Effector memory CD8-positive, alpha-beta T cell (primary cell): ENCODE measurements around the gene CRTAP.
A peak's percentile ranks its signal among the peaks of the same experiment; 100 is the strongest.
"Not testable (repeated sequence)": the region's sequence is repeated elsewhere in the genome, so short reads cannot be mapped to it uniquely, and the experiment has no call there.

Experiments
- ATAC-seq: fragments of 150-1000 bp; cut with Tn5 transposase; replicated peaks from 2 replicates; pipeline ENCODE4 v1.10.0; 2021; ENCODE audit warnings: mild to moderate bottlenecking, moderate library complexity
- DNase-seq, 3 experiments: peaks; one replicate each; pipeline ENCODE4 v3.0.0; 2021
- H3K27ac Mint-ChIP-seq, 2 donors: one replicate each; pipeline ENCODE4 v1.8.0; 2022; ENCODE audit warnings: mild to moderate bottlenecking in 2 of 2, mixed read lengths in 2 of 2, moderate library complexity in 2 of 2
- H3K27me3 Mint-ChIP-seq, 2 donors: one replicate each; pipeline ENCODE4 v1.8.0; 2022; ENCODE audit warnings: mixed read lengths in 2 of 2
- H3K36me3 Mint-ChIP-seq: one replicate; pipeline ENCODE4 v1.8.0; 2022; ENCODE audit warnings: mild to moderate bottlenecking, moderate library complexity, mixed read lengths; ENCODE audit not compliant: insufficient read depth
- H3K4me1 Mint-ChIP-seq, 2 donors: one replicate each; pipeline ENCODE4 v1.8.0; 2022; ENCODE audit warnings: low read depth in 2 of 2, mixed read lengths in 2 of 2
- H3K4me3 Mint-ChIP-seq, 2 donors: one replicate each; pipeline ENCODE4 v1.8.0; 2022; ENCODE audit warnings: mild to moderate bottlenecking in 2 of 2, mixed read lengths in 2 of 2, moderate library complexity in 2 of 2
- H3K9me3 Mint-ChIP-seq, 2 donors: one replicate each; pipeline ENCODE4 v1.8.0; 2022; ENCODE audit warnings: mixed read lengths in 2 of 2
- total RNA-seq, 9 experiments: gene quantifications; one replicate each; lab custom pipeline; 2026; lab: John Stamatoyannopoulos, UW

CRTAP gene
- 11.9 to 84.9 (median 41.7) reads per million in 9 experiments for total RNA-seq

- Mint-ChIP-seq H3K36me3 (peaks cover 10% of the 10 kb centered on the region), H3K27ac (peak within 1 kb of the TSS; percentile 83 to 84), H3K4me1 (peaks cover 30 to 36% of the 10 kb centered on the region in 2 donors), H3K27me3 (no peaks in the 10 kb centered on the region), H3K4me3 (peak within 1 kb of the TSS; percentile 86 to 89), H3K9me3 (no peaks in the 10 kb centered on the region)
- DNase-seq = peak; percentile 83 to 86 (median 85)
- ATAC-seq = peak; percentile 88
Observed at GRCh38 chr3:33113772-33114621, at the start of gene CRTAP. Gene CRTAP (plus strand): TSS chr3:33114014. CDS start chr3:33114078, 64 bp downstream.

- H3K9me3 Mint-ChIP-seq = no peaks in the 10 kb centered on the region
- peak overlapping the region in 1 of 2 donors; percentile 45 for H3K27ac Mint-ChIP-seq
- H3K36me3 Mint-ChIP-seq = peaks cover 33% of the 10 kb centered on the region
- H3K27me3 Mint-ChIP-seq = no peaks in the 10 kb centered on the region
- no peak for DNase-seq
- ATAC-seq = no peak
- peaks cover 37 to 43% of the 10 kb centered on the region in 2 donors for H3K4me1 Mint-ChIP-seq
- no peak overlapping the region for H3K4me3 Mint-ChIP-seq
Observed at GRCh38 chr3:33064929-33065328, 48.9 kb upstream of the CRTAP start.

GRCh38 chr3:33067484-33067883 is 46.3 kb upstream of the CRTAP start:
- peak; percentile 52 for ATAC-seq
- no peak for DNase-seq
- Mint-ChIP-seq H3K4me1 (peaks cover 34% of the 10 kb centered on the region in 2 donors), H3K9me3 (no peaks in the 10 kb centered on the region), H3K27me3 (no peaks in the 10 kb centered on the region), H3K36me3 (peaks cover 35% of the 10 kb centered on the region), H3K4me3 (no peak overlapping the region), H3K27ac (peak overlapping the region in 1 of 2 donors; percentile 73)

GRCh38 chr3:33069862-33070261 is 44.0 kb upstream of the CRTAP start:
- H3K4me3 Mint-ChIP-seq, H3K9me3 Mint-ChIP-seq, H3K27me3 Mint-ChIP-seq, H3K27ac Mint-ChIP-seq, DNase-seq, ATAC-seq: not testable (repeated sequence)
- H3K36me3 Mint-ChIP-seq = peaks cover 29% of the 10 kb centered on the region
- peaks cover 16 to 25% of the 10 kb centered on the region in 2 donors for H3K4me1 Mint-ChIP-seq

GRCh38 chr3:33071181-33071580 is 42.6 kb upstream of the CRTAP start:
- Mint-ChIP-seq H3K27me3 (no peaks in the 10 kb centered on the region), H3K4me1 (peaks cover 17 to 25% of the 10 kb centered on the region in 2 donors), H3K27ac (peak overlapping the region; percentile 46 to 55), H3K36me3 (peaks cover 34% of the 10 kb centered on the region), H3K4me3 (no peak overlapping the region), H3K9me3 (no peaks in the 10 kb centered on the region)
- ATAC-seq (no peak), DNase-seq (no peak)

GRCh38 chr3:33071946-33072345 is 41.9 kb upstream of the CRTAP start:
- no peaks in the 10 kb centered on the region for H3K9me3 Mint-ChIP-seq
- peaks cover 32% of the 10 kb centered on the region for H3K36me3 Mint-ChIP-seq
- peaks cover 17 to 25% of the 10 kb centered on the region in 2 donors for H3K4me1 Mint-ChIP-seq
- no peak for DNase-seq
- no peak overlapping the region for H3K4me3 Mint-ChIP-seq
- ATAC-seq = no peak
- H3K27me3 Mint-ChIP-seq = no peaks in the 10 kb centered on the region
- peak overlapping the region; percentile 46 to 55 for H3K27ac Mint-ChIP-seq

GRCh38 chr3:33074217-33075067 is 39.4 kb upstream of the CRTAP start:
- H3K36me3 Mint-ChIP-seq = peaks cover 19% of the 10 kb centered on the region
- no peaks in the 10 kb centered on the region for H3K27me3 Mint-ChIP-seq
- ATAC-seq = peak; percentile 78
- peaks cover 17 to 23% of the 10 kb centered on the region in 2 donors for H3K4me1 Mint-ChIP-seq
- no peak overlapping the region for H3K4me3 Mint-ChIP-seq
- peak; percentile 56 to 58 (median 58) for DNase-seq
- H3K9me3 Mint-ChIP-seq = no peaks in the 10 kb centered on the region
- peak overlapping the region; percentile 7 to 61 for H3K27ac Mint-ChIP-seq

- Mint-ChIP-seq H3K4me1 (peaks cover 26 to 29% of the 10 kb centered on the region in 2 donors), H3K4me3 (no peak overlapping the region), H3K9me3 (no peaks in the 10 kb centered on the region), H3K27me3 (no peaks in the 10 kb centered on the region), H3K36me3 (peaks cover 19% of the 10 kb centered on the region), H3K27ac (no peak overlapping the region)
- no peak for DNase-seq
- ATAC-seq = no peak
Observed at GRCh38 chr3:33075995-33076394, 37.8 kb upstream of the CRTAP start.

GRCh38 chr3:33076952-33077351 is 36.9 kb upstream of the CRTAP start:
- H3K4me3 Mint-ChIP-seq = no peak overlapping the region
- no peaks in the 10 kb centered on the region for H3K9me3 Mint-ChIP-seq
- no peaks in the 10 kb centered on the region for H3K27me3 Mint-ChIP-seq
- ATAC-seq (no peak), DNase-seq (no peak)
- peak overlapping the region; percentile 36 to 41 for H3K27ac Mint-ChIP-seq
- H3K36me3 Mint-ChIP-seq = peaks cover 17% of the 10 kb centered on the region
- H3K4me1 Mint-ChIP-seq = peaks cover 25 to 26% of the 10 kb centered on the region in 2 donors

- H3K36me3 Mint-ChIP-seq = peaks cover 17% of the 10 kb centered on the region
- DNase-seq = no peak
- H3K4me1 Mint-ChIP-seq = peaks cover 23 to 27% of the 10 kb centered on the region in 2 donors
- H3K27me3 Mint-ChIP-seq = no peaks in the 10 kb centered on the region
- no peaks in the 10 kb centered on the region for H3K9me3 Mint-ChIP-seq
- peak overlapping the region in 1 of 2 donors; percentile 36 for H3K27ac Mint-ChIP-seq
- no peak overlapping the region for H3K4me3 Mint-ChIP-seq
- no peak for ATAC-seq
Observed at GRCh38 chr3:33077976-33078375, 35.8 kb upstream of the CRTAP start.

GRCh38 chr3:33079813-33080212 is 34.0 kb upstream of the CRTAP start:
- H3K4me1 Mint-ChIP-seq = peaks cover 24 to 26% of the 10 kb centered on the region in 2 donors
- H3K36me3 Mint-ChIP-seq = peaks cover 15% of the 10 kb centered on the region
- not testable (repeated sequence) for H3K9me3 Mint-ChIP-seq, ATAC-seq, H3K27ac Mint-ChIP-seq, H3K27me3 Mint-ChIP-seq, H3K4me3 Mint-ChIP-seq, DNase-seq

GRCh38 chr3:33081812-33082211 is 32.0 kb upstream of the CRTAP start:
- no peaks in the 10 kb centered on the region for H3K9me3 Mint-ChIP-seq
- no peak overlapping the region for H3K27ac Mint-ChIP-seq
- H3K27me3 Mint-ChIP-seq = no peaks in the 10 kb centered on the region
- peaks cover 26 to 31% of the 10 kb centered on the region in 2 donors for H3K4me1 Mint-ChIP-seq
- H3K36me3 Mint-ChIP-seq = peaks cover 10% of the 10 kb centered on the region
- no peak for ATAC-seq
- no peak overlapping the region for H3K4me3 Mint-ChIP-seq
- no peak for DNase-seq

GRCh38 chr3:33083958-33084357 is 29.9 kb upstream of the CRTAP start:
- peaks cover 33 to 47% of the 10 kb centered on the region in 2 donors for H3K4me1 Mint-ChIP-seq
- no peak overlapping the region for H3K27ac Mint-ChIP-seq

More at GRCh38 chr3:33083958-33084357, 29.9 kb upstream of the CRTAP start:
- DNase-seq = no peak
- Mint-ChIP-seq H3K27me3 (no peaks in the 10 kb centered on the region), H3K36me3 (peaks cover 14% of the 10 kb centered on the region), H3K9me3 (no peaks in the 10 kb centered on the region), H3K4me3 (no peak overlapping the region)
- no peak for ATAC-seq
